Measurements from ENCODE around the gene PACS2.

The PACS2 gene

GRCh38 chr14:105384605-105385321 is 70.2 kb downstream of the PACS2 start:
- POLR2A ChIA-PET: no interaction called here
- no peak for TF ChIP-seq CTCF (IDR thresholded peaks at IDR 0.05; ENCODE audit: insufficient read depth, low read length, missing control alignments)
- no peak overlapping the region for H3K4me3 ChIP-seq (ENCODE audit: low read depth, low read length)
- no peak for DNase-seq (ENCODE audit: low read depth, low spot score)
- CTCF ChIA-PET: interaction anchor here (0.6 to 1.3 kb wide), 5 partner anchors 11 to 96 kb away, joined by 3 to 5 read pairs (median 3); no protein-coding TSS in a partner anchor

DNA sequence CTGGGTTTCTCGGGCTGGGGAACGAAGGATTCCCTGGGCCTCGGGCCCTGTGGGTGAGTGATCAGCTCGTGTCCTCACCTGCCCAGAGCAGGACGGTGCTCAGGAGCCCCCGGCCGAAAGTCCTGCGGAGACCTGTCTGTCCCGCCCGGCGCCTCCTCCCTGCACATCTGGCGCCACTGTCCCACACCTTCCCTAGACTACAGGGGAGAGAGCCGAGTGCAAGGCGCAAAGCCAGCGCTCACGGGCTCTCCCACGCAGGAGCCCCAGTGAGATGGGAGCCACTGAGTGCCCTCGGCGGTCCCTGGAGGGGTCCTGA is 70.7 kb downstream of the PACS2 start:
- TF ChIP-seq CTCF (IDR thresholded peaks at IDR 0.05; ENCODE audit: insufficient read depth, low read length, missing control alignments): no peak

GRCh38 chr14:105385698-105386365 is 71.3 kb downstream of the PACS2 start:
- ChIA-PET CTCF (interaction anchor here (1.0 to 1.4 kb wide), 3 partner anchors 11 to 95 kb away, joined by 3 to 5 read pairs (median 3); no protein-coding TSS in a partner anchor), POLR2A (no interaction called here)
- no peak for TF ChIP-seq CTCF (IDR thresholded peaks at IDR 0.05; ENCODE audit: insufficient read depth, low read length, missing control alignments)
- no peak overlapping the region for H3K4me3 ChIP-seq (ENCODE audit: low read depth, low read length)
- DNase-seq (ENCODE audit: low read depth, low spot score): no peak

More for the DNA sequence above, 70.7 kb downstream of the PACS2 start:
- DNase-seq (ENCODE audit: low read depth, low spot score): no peak
- no peak overlapping the region for H3K4me3 ChIP-seq (ENCODE audit: low read depth, low read length)
- ChIA-PET CTCF (interaction anchor here (1.0 to 1.3 kb wide), 2 partner anchors 12 to 96 kb away, joined by 3 to 5 read pairs; no protein-coding TSS in a partner anchor), POLR2A (no interaction called here)

GRCh38 chr14:105386581-105387529 is 72.3 kb downstream of the PACS2 start:
- no peak overlapping the region for H3K4me3 ChIP-seq (ENCODE audit: low read depth, low read length)
- no peak for TF ChIP-seq CTCF (IDR thresholded peaks at IDR 0.05; ENCODE audit: insufficient read depth, low read length, missing control alignments)
- no peak for DNase-seq (ENCODE audit: low read depth, low spot score)
- ChIA-PET POLR2A (no interaction called here), CTCF (interaction anchor here (1.4 kb wide), 1 partner anchor 10 kb away, joined by 3 read pairs; no protein-coding TSS in a partner anchor)

DNA sequence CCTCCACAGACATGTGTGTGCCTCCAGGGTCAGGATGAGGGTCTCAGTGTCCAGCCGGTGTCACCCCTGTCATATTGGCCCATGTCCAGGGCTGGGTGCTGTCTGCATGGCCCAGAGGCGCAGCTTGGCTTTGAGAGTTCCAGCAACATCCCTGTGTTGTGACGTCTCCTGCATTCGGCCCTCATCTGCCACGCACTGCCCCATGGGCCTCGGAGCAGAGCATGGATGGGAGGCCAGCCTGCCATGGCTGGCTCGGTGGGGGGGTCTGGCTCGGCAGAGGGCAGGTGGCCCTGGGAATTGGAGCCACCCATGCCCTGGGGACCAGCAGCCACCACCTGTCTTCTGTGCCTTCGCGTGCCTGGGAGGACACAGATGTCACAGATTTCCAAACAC is 73.0 kb downstream of the PACS2 start:
- POLR2A ChIA-PET: no interaction called here
- H3K4me3 ChIP-seq (ENCODE audit: low read depth, low read length): no peak overlapping the region
- no peak for DNase-seq (ENCODE audit: low read depth, low spot score)
- CTCF ChIA-PET: no interaction called here
- no peak for TF ChIP-seq CTCF (IDR thresholded peaks at IDR 0.05; ENCODE audit: insufficient read depth, low read length, missing control alignments)
